Aorta (tissue), 5 donors: Measurements from ENCODE around the gene YY1AP1. TPM values are rescaled to one million over a fixed set of nuclear protein-coding genes. Genes with fewer than 3 reads are reported as not detected.
A peak's percentile ranks its signal among the peaks of the same experiment; 100 is the strongest.
"Not testable (repeated sequence)": the region's sequence is repeated elsewhere in the genome, so short reads cannot be mapped to it uniquely, and the experiment has no call there.

Source experiments
- ATAC-seq: fragments of 200-7000 bp; cut with Tn5 transposase; one replicate; pipeline ENCODE4 v1.9.1; 2022; ENCODE audit warnings: moderate library complexity; ENCODE audit not compliant: low FRiP score
- DNase-seq, 2 donors: peaks; one replicate each; pipeline ENCODE4 v3.0.0-alpha.2; 2020
- H3K27ac ChIP-seq, 2 donors: one replicate each; pipeline ENCODE4 v1.5.1; 2013; ENCODE audit warnings: low read length in 2 of 2, mild to moderate bottlenecking in 2 of 2, moderate library complexity in 2 of 2, control low read depth in 1 of 2, inconsistent platforms in 1 of 2, low read depth in 1 of 2
- H3K27me3 ChIP-seq, 2 donors: one replicate each; pipeline ENCODE4 v1.6.1; 2013; ENCODE audit warnings: control low read depth in 1 of 2, low read length in 1 of 2, mild to moderate bottlenecking in 1 of 2, moderate library complexity in 1 of 2; ENCODE audit not compliant: insufficient read depth in 2 of 2, control insufficient read depth in 1 of 2
- H3K36me3 ChIP-seq, 2 donors: one replicate each; pipeline ENCODE4 v1.6.1; 2013; ENCODE audit warnings: control low read depth in 1 of 2, low read length in 1 of 2, mild to moderate bottlenecking in 1 of 2; ENCODE audit not compliant: insufficient read depth in 2 of 2, control insufficient read depth in 1 of 2
- H3K4me1 ChIP-seq, 2 donors: one replicate each; pipeline ENCODE4 v1.6.1; 2013; ENCODE audit warnings: low read length in 2 of 2, control low read depth in 1 of 2, mild to moderate bottlenecking in 1 of 2, moderate library complexity in 1 of 2; ENCODE audit not compliant: insufficient read depth in 2 of 2, control insufficient read depth in 1 of 2
- H3K4me3 ChIP-seq, 2 donors: one replicate each; pipeline ENCODE4 v1.5.1; 2013; ENCODE audit warnings: low read length in 2 of 2, control low read depth in 1 of 2, mild to moderate bottlenecking in 1 of 2
- H3K9me3 ChIP-seq: one replicate; pipeline ENCODE4 v1.6.1; 2013; ENCODE audit warnings: mild to moderate bottlenecking, low read length; ENCODE audit not compliant: control insufficient read depth
- WGBS, 2 donors: extraction: QIAGEN DNeasy Blood & Tissue Kit; methylation state at CpG; one replicate each; pipeline ENCODE4 v1.1.7; 2013; 5-methylcytosine and 5-hydroxymethylcytosine counted together
- intact Hi-C, 2 donors: fragments of 100-400 bp; cut with DNase I; formaldehyde crosslinking; loops; one replicate each; pipeline versions ENCODE4 v1.14.2 to v1.15.0; 2022
- long read RNA-seq, 2 donors: library from polyadenylated mRNA; unstranded; transcript quantifications; one replicate each; pipeline ENCODE4 v2.0.0, GENCODE V29; 2020 to 2021
- polyA plus RNA-seq, 2 donors: library from polyadenylated mRNA; stranded (reverse); fragments of 200-250 nt; gene quantifications; one replicate each; pipeline ENCODE4 v1.2.3, GENCODE V29; 2013
- total RNA-seq, 2 donors: library from RNA; stranded (reverse); fragmentation: NEBNext Ultra II Directional; extraction: Animal tissue kit (Norgen Biotek cat#: 25700); gene quantifications; one replicate each; pipeline ENCODE4 v1.2.1, GENCODE V29; 2021
- donor health status: healthy with polysubstance abuse.
- donor health status: Bipolar disorder and iron deficiency.
- donor health status: DM: no; HTN: no; CAD: no.
- donor health status: DM: no; HTN: no; CAD: no.
- donor health status: DM: yes; HTN: yes; CAD: no.

The YY1AP1 gene
- total RNA-seq (10 to 100 TPM; 73.6 to 84.3 TPM), polyA plus RNA-seq (10 to 100 TPM; 28.0 to 51.3 TPM)
- long read RNA-seq, donor 1, transcript YY1AP1-205 (11 exons, 2,663 nt) = minor isoform, 11 of 65 reads
- long read RNA-seq, donor 1, transcript YY1AP1-212 (11 exons, 2,654 nt) = major isoform, 15 of 65 reads
- long read RNA-seq, donor 1, partial matches to known transcripts = 20 of 65 reads
- long read RNA-seq, donor 1, other reads (novel, unspliced or antisense) = 14 of 65 reads
- long read RNA-seq, donor 2, transcript YY1AP1-212 (11 exons, 2,654 nt) = major isoform, 8 of 39 reads
- long read RNA-seq, donor 2, partial matches to known transcripts = 3 of 39 reads
- long read RNA-seq, donor 2, other reads (novel, unspliced or antisense) = 21 of 39 reads

GRCh38 chr1:155688324-155689080 is at the start of gene YY1AP1:
YY1AP1 (minus strand) TSS chr1:155688774; CDS start chr1:155680436, 8,338 bp downstream.
- Histone ChIP-seq H3K9me3 (no peaks in the 10 kb centered on the region), H3K27me3 (no peaks in the 10 kb centered on the region), H3K4me3 (peak within 1 kb of the TSS; percentile 56 to 67), H3K36me3 (no peaks in the 10 kb centered on the region), H3K4me1 (peaks cover 0 to 3% of the 10 kb centered on the region in 2 donors), H3K27ac (peak within 1 kb of the TSS; percentile 59 to 90)
- DNase-seq (peak; percentile 95 to 98), ATAC-seq (peak; percentile 98)
- intact Hi-C loops = no loop called here
- 0% methylated on average over 79 to 81 of the region's 81 CpGs for WGBS, 2 donors

GRCh38 chr1:155729031-155729898 is 40.7 kb upstream of the YY1AP1 start:
- H3K4me1 ChIP-seq = no peaks in the 10 kb centered on the region
- no peak overlapping the region for H3K27ac ChIP-seq
- intact Hi-C loops = no loop called here
- no peaks in the 10 kb centered on the region for H3K9me3 ChIP-seq
- H3K4me3 ChIP-seq = no peak overlapping the region
- no peaks in the 10 kb centered on the region for H3K36me3 ChIP-seq
- H3K27me3 ChIP-seq = no peaks in the 10 kb centered on the region
- 72 to 75% methylated on average over 12 of the region's 12 CpGs for WGBS, 2 donors
- ATAC-seq = no peak
- DNase-seq = peak in 1 of 2 donors; percentile 58

- Histone ChIP-seq H3K27ac (no peak overlapping the region), H3K27me3 (no peaks in the 10 kb centered on the region), H3K4me1 (no peaks in the 10 kb centered on the region), H3K36me3 (no peaks in the 10 kb centered on the region), H3K9me3 (no peaks in the 10 kb centered on the region), H3K4me3 (no peak overlapping the region)
- intact Hi-C loops = no loop called here
- 95 to 98% methylated on average over 3 of the region's 3 CpGs for WGBS, 2 donors
- ATAC-seq (no peak), DNase-seq (no peak)
Observed at GRCh38 chr1:155725142-155725541, 36.6 kb upstream of the YY1AP1 start.

- 95 to 96% methylated on average over 4 of the region's 4 CpGs for WGBS, 2 donors
- no peak overlapping the region for H3K27ac ChIP-seq
- DNase-seq (no peak), ATAC-seq (no peak)
- H3K4me1 ChIP-seq = no peaks in the 10 kb centered on the region
- H3K36me3 ChIP-seq = no peaks in the 10 kb centered on the region
- intact Hi-C loops = no loop called here
- no peak overlapping the region for H3K4me3 ChIP-seq
- H3K9me3 ChIP-seq = no peaks in the 10 kb centered on the region
- no peaks in the 10 kb centered on the region for H3K27me3 ChIP-seq
Observed at GRCh38 chr1:155719703-155720102, 31.1 kb upstream of the YY1AP1 start.

- H3K27ac ChIP-seq, ATAC-seq, H3K9me3 ChIP-seq, H3K36me3 ChIP-seq, H3K27me3 ChIP-seq, H3K4me3 ChIP-seq, DNase-seq, intact Hi-C loops, H3K4me1 ChIP-seq: not testable (repeated sequence)
- 91 to 94% methylated on average over 6 of the region's 6 CpGs for WGBS, 2 donors
Observed at GRCh38 chr1:155718524-155719115, 30.0 kb upstream of the YY1AP1 start.

- Histone ChIP-seq H3K4me1 (no peaks in the 10 kb centered on the region), H3K4me3 (no peak overlapping the region), H3K36me3 (no peaks in the 10 kb centered on the region), H3K9me3 (no peaks in the 10 kb centered on the region), H3K27ac (no peak overlapping the region), H3K27me3 (no peaks in the 10 kb centered on the region)
- no peak for DNase-seq
- WGBS, 2 donors = 94 to 95% methylated on average over 7 of the region's 7 CpGs
- no peak for ATAC-seq
- intact Hi-C loops = no loop called here
Observed at GRCh38 chr1:155717041-155717440, 28.5 kb upstream of the YY1AP1 start.

GRCh38 chr1:155715777-155716176 is 27.2 kb upstream of the YY1AP1 start:
- no peak overlapping the region for H3K27ac ChIP-seq
- H3K4me3 ChIP-seq = no peak overlapping the region
- WGBS, 2 donors = 98% methylated on average over 5 of the region's 5 CpGs
- no peaks in the 10 kb centered on the region for H3K4me1 ChIP-seq
- no peaks in the 10 kb centered on the region for H3K36me3 ChIP-seq
- H3K9me3 ChIP-seq = no peaks in the 10 kb centered on the region
- H3K27me3 ChIP-seq = no peaks in the 10 kb centered on the region
- ATAC-seq (no peak), DNase-seq (no peak)
- intact Hi-C loops = no loop called here

- H3K27me3 ChIP-seq, intact Hi-C loops, H3K4me1 ChIP-seq, H3K36me3 ChIP-seq, H3K9me3 ChIP-seq, H3K27ac ChIP-seq, H3K4me3 ChIP-seq, ATAC-seq, DNase-seq: not testable (repeated sequence)
- WGBS, 2 donors = 96 to 99% methylated on average over 3 of the region's 3 CpGs
Observed at GRCh38 chr1:155715056-155715455, 26.5 kb upstream of the YY1AP1 start.
